ENCODE data around the gene F2. TPM values are rescaled to one million over a fixed set of nuclear protein-coding genes. Genes with fewer than 3 reads are reported as not detected.

The F2 gene
- total RNA-seq, 1 donor from 2014 or later, result not detected

- peaks cover 36% of the 10 kb centered on the region for H3K36me3 Mint-ChIP-seq
- Histone ChIP-seq H3K27ac (no peak overlapping the region), H3K4me2 (no peak overlapping the region), H2AFZ (replicated peaks) (no peak overlapping the region), H3F3A (ENCODE audit: low read depth) (peaks cover 6% of the 10 kb centered on the region), H3K27me3 (no peaks in the 10 kb centered on the region), H4K20me1 (ENCODE audit: low read depth) (no peaks in the 10 kb centered on the region), H3K4me1 (no peaks in the 10 kb centered on the region), H3K79me2 (ENCODE audit: low read depth) (no peaks in the 10 kb centered on the region), H3K9ac (no peak overlapping the region), H3K9me3 (ENCODE audit: low read depth) (no peaks in the 10 kb centered on the region), H3K36me3 (peaks cover 11% of the 10 kb centered on the region), H3K4me3 (no peak overlapping the region)
- TF ChIP-seq CTCF (IDR thresholded peaks at IDR 0.05) (no peak), EZH2 (IDR thresholded peaks at IDR 0.05) (no peak), EZH2phosphoT487 (IDR thresholded peaks at IDR 0.05) (no peak)
- no peaks in the 10 kb centered on the region for H3K9me3 Mint-ChIP-seq
- H3K4me3 Mint-ChIP-seq, result no peak overlapping the region
- no peak for DNase-seq (ENCODE audit: low spot score)
- H3K27me3 Mint-ChIP-seq (ENCODE audit: insufficient read depth, low read depth), result no peaks in the 10 kb centered on the region
- H3K27ac Mint-ChIP-seq, result no peak overlapping the region
- H3K4me1 Mint-ChIP-seq, result no peaks in the 10 kb centered on the region
These were observed 22.8 kb downstream of the F2 start for GRCh38 chr11:46741600-46742484.

- DNase-seq (ENCODE audit: low spot score), result no peak
- peaks cover 40% of the 10 kb centered on the region for H3K36me3 Mint-ChIP-seq
- H3K27me3 Mint-ChIP-seq (ENCODE audit: insufficient read depth, low read depth), result no peaks in the 10 kb centered on the region
- Histone ChIP-seq H3F3A (ENCODE audit: low read depth) (peaks cover 6% of the 10 kb centered on the region), H3K4me1 (no peaks in the 10 kb centered on the region), H3K79me2 (ENCODE audit: low read depth) (no peaks in the 10 kb centered on the region), H3K9me3 (ENCODE audit: low read depth) (no peaks in the 10 kb centered on the region), H3K4me3 (no peak overlapping the region), H2AFZ (replicated peaks) (no peak overlapping the region), H3K4me2 (no peak overlapping the region), H3K36me3 (peaks cover 13% of the 10 kb centered on the region), H3K27ac (no peak overlapping the region), H4K20me1 (ENCODE audit: low read depth) (no peaks in the 10 kb centered on the region), H3K9ac (no peak overlapping the region), H3K27me3 (no peaks in the 10 kb centered on the region)
- H3K4me3 Mint-ChIP-seq, result no peak overlapping the region
- no peak for TF ChIP-seq EZH2 (IDR thresholded peaks at IDR 0.05)
- no peak for TF ChIP-seq EZH2phosphoT487 (IDR thresholded peaks at IDR 0.05)
- no peak for TF ChIP-seq CTCF (IDR thresholded peaks at IDR 0.05)
- H3K4me1 Mint-ChIP-seq, result no peaks in the 10 kb centered on the region
- H3K27ac Mint-ChIP-seq, result no peak overlapping the region
- H3K9me3 Mint-ChIP-seq, result no peaks in the 10 kb centered on the region
These were observed 24.0 kb downstream of the F2 start for GRCh38 chr11:46743043-46743442.

- TF ChIP-seq CTCF (IDR thresholded peaks at IDR 0.05) (no peak), EZH2phosphoT487 (IDR thresholded peaks at IDR 0.05) (no peak), EZH2 (IDR thresholded peaks at IDR 0.05) (no peak)
- Mint-ChIP-seq H3K4me3 (no peak overlapping the region), H3K27ac (no peak overlapping the region), H3K36me3 (peaks cover 42% of the 10 kb centered on the region), H3K9me3 (no peaks in the 10 kb centered on the region), H3K4me1 (no peaks in the 10 kb centered on the region), H3K27me3 (ENCODE audit: insufficient read depth, low read depth) (no peaks in the 10 kb centered on the region)
- H3F3A ChIP-seq (ENCODE audit: low read depth), result peaks cover 6% of the 10 kb centered on the region
- H3K27me3 ChIP-seq, result no peaks in the 10 kb centered on the region
- H3K4me1 ChIP-seq, result no peaks in the 10 kb centered on the region
- H3K4me2 ChIP-seq, result no peak overlapping the region
- H3K27ac ChIP-seq, result no peak overlapping the region
- H3K9ac ChIP-seq, result no peak overlapping the region
- H2AFZ ChIP-seq (replicated peaks), result no peak overlapping the region
- no peak for DNase-seq (ENCODE audit: low spot score)
- H4K20me1 ChIP-seq (ENCODE audit: low read depth), result no peaks in the 10 kb centered on the region
- no peaks in the 10 kb centered on the region for H3K9me3 ChIP-seq (ENCODE audit: low read depth)
- no peak overlapping the region for H3K4me3 ChIP-seq
- H3K36me3 ChIP-seq, result peaks cover 13% of the 10 kb centered on the region
- H3K79me2 ChIP-seq (ENCODE audit: low read depth), result no peaks in the 10 kb centered on the region
These were observed 24.8 kb downstream of the F2 start for GRCh38 chr11:46743693-46744339.

Measured in neural progenitor cell (in vitro differentiated cells).